LoVo (cell line): ENCODE measurements around the gene SNAPC3.
"Not testable (repeated sequence)": the region's sequence is repeated elsewhere in the genome, so short reads cannot be mapped to it uniquely, and the experiment has no call there.

ENCODE experiments used
- DNase-seq: peaks from one replicate; pipeline ENCODE4 v3.0.0-alpha.2; 2016; ENCODE audit warnings: low spot score

SNAPC3 gene

DNA sequence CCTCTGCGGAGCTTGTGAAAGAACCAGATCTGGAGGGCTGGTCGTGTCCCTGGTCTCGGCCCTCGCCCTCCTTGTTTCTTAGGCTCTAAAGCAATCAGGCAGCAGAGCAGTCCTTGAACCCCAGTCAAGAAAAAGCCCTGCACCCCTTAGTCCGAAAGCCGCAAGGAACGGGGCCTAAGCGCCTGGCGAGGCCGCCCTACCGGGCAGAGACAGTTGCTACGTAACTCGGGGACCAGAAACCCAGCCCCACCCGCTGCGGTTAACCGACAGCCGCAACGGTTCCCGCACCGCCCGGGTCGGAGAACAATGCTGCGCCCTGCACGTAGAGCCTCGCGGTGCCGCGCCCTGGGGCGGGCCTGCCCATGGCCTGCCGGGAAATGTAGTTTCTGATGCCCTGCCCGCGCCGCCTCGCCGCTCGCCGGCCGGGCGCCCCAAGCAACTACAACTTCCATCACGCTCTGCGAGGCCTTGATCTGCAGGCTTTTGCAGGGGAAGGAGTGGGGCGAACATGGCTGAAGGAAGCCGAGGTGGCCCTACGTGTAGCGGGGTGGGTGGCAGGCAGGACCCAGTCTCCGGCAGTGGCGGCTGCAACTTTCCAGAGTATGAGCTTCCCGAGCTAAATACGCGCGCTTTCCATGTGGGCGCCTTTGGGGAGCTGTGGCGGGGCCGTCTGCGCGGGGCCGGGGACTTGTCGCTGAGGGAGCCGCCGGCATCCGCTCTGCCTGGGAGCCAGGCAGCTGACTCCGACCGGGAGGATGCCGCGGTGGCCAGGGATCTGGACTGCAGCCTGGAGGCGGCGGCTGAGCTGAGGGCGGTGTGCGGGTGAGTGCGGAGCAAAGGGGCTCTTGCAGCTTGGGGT is at the start of gene SNAPC3:
TSS of gene SNAPC3 (plus strand) at position 505 of the 859 bp plus-strand sequence. CDS start at position 509, 4 bp downstream.
- peak; percentile 96 for DNase-seq

- DNase-seq, result no peak
Observed at GRCh38 chr9:15373881-15374280, 48.8 kb upstream of the SNAPC3 start.

DNA sequence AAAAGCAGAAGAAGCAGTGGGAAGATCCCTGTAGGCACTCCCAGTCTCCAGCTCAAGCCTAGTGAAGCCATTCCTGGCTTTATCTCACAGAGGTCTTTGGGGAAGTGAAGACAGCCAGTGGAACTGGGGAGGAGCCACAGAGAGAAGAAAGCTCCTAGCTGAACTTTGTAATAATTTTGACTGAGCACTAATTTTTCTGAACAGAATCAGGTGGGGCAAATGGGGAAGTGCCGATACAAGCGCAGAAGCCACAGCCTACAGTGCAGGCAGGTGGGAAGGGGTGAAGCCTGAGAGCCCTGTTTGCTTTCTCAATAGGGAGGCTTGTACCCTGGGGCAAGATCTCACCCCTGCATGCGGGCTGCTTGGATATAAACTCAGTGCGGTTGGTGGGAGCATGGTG is 48.4 kb upstream of the SNAPC3 start:
- DNase-seq, result no peak

GRCh38 chr9:15374825-15375224 is 47.9 kb upstream of the SNAPC3 start:
- DNase-seq, result no peak

GRCh38 chr9:15377625-15378540 is 44.8 kb upstream of the SNAPC3 start:
- no peak for DNase-seq

DNA sequence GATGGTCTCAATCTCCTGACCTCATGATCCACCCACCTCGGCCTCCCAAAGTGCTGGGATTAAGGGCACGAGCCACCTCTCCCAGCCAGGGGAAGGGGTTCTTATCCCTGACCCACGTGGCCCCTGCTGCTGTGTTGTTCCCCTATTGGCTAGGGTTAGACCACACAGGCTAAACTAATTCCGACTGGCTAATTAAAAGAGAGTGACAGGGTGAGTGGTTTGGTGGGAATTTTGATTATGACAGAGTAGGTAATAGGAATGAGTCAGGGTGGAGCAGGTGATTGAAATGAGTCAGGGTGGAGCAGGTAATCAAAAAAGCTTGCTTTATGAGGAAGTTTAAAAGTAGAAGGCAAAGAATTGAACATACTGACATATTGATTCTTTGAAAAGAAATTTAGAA is 43.4 kb upstream of the SNAPC3 start:
- DNase-seq, result not testable (repeated sequence)

DNA sequence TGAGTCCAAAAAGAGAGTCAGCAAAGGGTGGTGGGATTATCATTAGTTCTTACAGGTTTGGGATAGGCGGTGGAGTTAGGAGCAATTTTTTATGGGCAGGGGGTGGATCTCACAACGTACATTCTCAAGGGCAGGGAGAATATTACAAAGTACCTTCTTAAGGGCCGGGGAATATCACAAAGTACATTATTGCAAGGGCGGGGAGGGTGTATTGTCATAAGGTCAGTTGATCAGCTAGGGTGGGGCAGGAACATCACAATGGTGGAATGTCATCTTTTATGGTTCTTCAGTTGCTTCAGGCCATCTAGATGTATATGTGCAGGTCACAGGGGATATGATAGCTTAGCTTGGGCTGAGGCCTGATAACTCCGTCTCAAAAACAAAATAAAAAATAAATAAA is 42.8 kb upstream of the SNAPC3 start:
- not testable (repeated sequence) for DNase-seq

DNA sequence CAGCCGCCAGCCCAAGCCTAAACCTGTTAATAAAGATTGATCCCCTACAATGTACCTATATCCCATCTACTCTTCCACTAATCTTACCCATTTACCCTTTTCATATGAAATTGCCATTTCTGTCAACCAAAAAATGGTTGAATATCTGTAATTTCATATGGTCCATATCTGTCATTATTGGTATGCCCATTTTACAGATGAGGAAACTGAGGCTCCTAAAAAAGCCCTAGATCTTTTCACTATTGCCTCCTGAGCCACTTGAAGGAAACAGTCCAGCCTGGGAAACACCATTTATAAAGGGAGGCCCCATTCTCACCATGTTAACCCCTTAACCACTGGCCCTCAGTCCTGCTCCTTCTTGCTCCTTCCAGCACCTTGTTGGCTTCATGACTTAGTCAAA is 41.2 kb upstream of the SNAPC3 start:
- DNase-seq, result no peak

DNA sequence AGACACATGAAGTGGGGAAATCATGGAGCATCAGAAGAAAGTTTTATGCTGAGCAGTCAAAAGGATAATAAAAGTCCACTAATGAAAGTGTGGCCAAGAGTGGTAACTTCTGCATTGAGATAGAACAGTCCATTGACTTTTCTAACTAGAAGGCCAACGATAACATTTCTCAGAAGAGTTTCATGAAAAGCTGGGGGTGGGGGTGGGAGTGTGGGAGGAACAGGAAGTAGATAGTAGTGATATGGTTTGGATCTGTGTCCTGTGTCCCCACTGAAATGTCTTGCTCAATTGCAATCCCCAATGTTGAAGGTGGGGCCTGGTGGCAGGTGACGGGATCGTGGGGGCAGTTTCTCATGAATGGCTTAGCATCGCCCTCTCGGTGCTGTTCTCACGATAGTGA is 36.2 kb upstream of the SNAPC3 start:
- no peak for DNase-seq

- DNase-seq, result no peak
Observed at GRCh38 chr9:15389173-15389572, 33.5 kb upstream of the SNAPC3 start.

DNA sequence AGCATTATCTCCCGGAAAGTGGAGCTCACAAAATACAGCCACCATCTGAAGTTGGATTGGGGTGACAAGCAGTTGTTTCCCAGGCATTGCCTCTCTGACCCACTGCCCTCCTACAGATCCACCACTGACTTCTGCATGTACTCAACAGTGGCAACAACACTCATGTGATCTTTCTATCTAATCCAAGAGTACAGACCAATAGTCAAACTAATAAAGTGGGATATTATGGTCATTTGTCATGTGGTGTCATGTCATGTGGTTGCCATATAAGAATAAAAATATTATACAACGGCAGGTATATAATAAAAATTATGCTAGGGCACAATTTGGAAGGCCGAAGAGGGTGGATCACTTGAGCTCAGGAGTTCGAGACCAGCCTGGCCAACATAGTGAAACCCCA is 33.0 kb upstream of the SNAPC3 start:
- DNase-seq, result no peak

DNA sequence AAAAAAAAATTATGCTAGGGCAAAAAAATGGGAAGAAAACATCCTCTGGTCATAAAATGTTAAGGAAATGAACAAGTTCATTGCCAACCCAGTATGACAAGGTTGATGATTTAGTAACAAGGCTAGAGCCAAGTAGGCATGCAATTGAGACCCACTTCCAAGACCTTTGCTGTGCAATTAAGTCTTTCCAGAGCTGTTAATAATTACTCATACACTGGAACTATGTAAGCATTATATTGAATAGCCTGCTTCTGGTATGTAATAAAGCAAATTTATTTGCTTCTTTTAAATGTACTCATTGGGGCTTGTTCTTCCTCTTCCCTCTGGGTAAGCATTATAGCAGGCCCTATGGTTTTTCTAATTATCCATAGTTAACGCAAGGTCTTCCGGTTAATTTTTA is 32.5 kb upstream of the SNAPC3 start:
- no peak for DNase-seq

GRCh38 chr9:15392363-15392762 is 30.3 kb upstream of the SNAPC3 start:
- DNase-seq, result no peak

DNA sequence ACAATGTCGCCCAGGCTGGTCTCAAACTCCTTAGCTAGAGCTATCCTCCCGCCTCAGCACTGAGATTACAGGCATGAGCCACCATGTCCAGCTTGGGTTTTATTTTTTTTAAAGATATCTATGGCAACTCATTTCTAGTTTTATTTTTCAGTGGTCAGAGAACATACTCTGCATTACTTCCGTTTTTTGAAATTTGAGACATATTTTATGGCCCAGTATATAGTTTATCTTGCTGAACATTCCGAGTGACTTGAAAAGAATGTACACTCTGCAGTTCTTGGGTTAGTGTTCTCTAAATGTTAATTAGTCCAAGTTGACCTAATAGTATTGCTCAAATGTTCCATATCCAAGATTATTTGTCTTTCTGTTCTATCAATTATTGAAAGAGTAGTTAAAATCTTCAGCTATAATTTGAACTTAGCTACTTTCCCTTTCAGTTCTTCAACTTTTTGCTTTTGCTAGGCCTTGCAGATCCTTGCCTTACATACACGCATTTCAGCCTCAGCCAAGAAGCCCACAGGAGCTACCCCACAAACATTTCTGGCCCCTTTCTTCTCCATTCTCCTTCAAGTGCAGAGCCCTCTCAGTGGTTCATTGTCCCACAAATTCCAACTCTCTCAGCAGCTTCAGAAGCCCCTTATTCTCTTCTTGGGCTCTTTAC is 22.3 kb upstream of the SNAPC3 start:
- no peak for DNase-seq

- DNase-seq, result no peak
Observed at GRCh38 chr9:15401266-15401665, 21.4 kb upstream of the SNAPC3 start.

DNA sequence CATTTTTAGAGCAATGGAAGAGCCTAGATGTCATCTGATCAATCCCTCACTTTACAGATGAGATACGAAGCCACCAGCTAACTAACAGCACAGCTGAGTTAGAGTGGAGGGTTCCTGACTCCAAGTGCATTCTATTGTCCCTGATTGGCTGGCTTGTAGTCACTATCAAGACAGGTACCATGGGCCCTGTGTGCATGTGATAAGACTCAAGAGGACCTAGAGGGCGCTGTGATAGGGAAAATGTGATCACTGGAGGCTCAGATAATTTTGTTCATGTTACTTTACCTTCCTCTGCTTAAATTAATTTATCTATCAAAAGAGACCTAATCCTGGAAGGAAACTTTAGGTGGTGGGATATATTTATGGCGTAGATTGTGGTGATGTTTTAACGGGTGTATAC is 19.5 kb upstream of the SNAPC3 start:
- DNase-seq, result peak; percentile 20

DNA sequence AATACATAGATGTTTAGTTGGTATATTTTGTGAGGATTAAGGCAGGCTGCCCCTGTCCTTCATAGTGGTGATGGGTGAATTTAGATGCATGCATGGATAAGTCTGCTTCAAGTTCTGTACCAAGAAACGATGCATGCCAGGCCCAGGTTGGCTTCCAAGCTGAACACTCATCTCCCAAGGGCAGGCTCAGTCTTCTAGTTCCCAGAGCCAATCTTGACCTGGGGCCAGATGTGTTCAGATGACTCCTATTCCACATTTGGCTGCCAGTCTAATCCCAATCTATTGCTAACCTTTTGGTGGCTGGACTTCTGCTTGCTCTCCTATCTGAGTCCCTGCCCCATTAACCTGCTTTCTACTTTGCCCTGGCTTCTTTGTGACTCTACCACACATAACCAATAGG is 18.5 kb upstream of the SNAPC3 start:
- DNase-seq, result no peak

GRCh38 chr9:15416880-15417279 is 5.8 kb upstream of the SNAPC3 start:
- DNase-seq, result peak; percentile 45

DNA sequence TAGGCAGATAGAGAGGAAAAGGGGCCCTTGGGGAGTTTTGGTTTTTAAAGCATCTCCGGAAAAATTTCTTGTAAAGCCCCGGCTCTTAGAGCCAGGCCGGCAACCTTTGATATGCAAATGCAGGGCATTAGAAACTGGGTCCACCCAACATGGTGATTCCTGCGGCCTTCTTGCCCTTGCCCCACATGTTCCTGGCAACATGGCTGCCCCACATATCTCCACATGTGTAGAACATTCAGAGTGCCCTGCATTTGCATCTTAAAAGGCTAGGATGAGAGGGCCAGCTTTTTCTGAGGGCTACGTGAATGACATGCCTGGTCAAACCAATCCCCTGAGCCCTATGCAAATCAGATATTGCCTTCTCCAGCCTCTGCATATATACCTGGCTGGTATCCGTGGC is 5.0 kb upstream of the SNAPC3 start:
- no peak for DNase-seq

GRCh38 chr9:15420796-15421195 is 1.9 kb upstream of the SNAPC3 start:
- no peak for DNase-seq

DNA sequence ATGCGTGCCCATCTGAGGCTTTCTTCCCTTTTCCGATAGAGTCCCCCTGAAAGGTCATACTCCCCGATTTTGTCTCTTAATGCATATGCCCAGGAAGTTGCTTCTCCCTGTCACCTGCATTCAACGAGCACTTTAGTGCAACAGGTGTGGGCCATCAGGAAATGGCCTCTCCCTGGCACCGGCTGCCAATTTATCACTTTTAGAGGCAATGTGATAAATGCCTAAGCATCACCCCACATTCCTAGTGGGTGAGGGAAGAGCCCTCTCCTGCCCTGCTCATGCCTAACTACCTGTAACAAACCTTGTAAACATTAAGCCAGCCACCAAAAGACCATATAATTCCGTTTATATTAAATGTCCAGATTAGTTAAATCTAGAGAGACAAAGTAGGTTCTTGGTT is 1.1 kb upstream of the SNAPC3 start:
- DNase-seq, result no peak

GRCh38 chr9:15421990-15422371 is 695 bp upstream of the SNAPC3 start:
- no peak for DNase-seq
